DND-41 (cell line): Measurements from ENCODE around the gene CABLES2.
"Not testable (repeated sequence)": the region's sequence is repeated elsewhere in the genome, so short reads cannot be mapped to it uniquely, and the experiment has no call there.

Experiments used
- EZH2 ChIP-seq: IDR thresholded peaks from 3 replicates; pipeline ENCODE4 v1.6.1; 2012; ENCODE audit warnings: borderline replicate concordance, low read depth, mild to moderate bottlenecking, moderate library complexity, low read length, inconsistent platforms; ENCODE audit not compliant: severe bottlenecking
- TF ChIP-seq, protein P1 (sequence below): IDR thresholded peaks from 2 replicates; pipeline ENCODE4 v1.5.1; 2012; ENCODE audit warnings: borderline replicate concordance, low read length, moderate library complexity, mild to moderate bottlenecking; ENCODE audit not compliant: poor library complexity, severe bottlenecking; ENCODE audit errors: extremely low read depth

DNA sequence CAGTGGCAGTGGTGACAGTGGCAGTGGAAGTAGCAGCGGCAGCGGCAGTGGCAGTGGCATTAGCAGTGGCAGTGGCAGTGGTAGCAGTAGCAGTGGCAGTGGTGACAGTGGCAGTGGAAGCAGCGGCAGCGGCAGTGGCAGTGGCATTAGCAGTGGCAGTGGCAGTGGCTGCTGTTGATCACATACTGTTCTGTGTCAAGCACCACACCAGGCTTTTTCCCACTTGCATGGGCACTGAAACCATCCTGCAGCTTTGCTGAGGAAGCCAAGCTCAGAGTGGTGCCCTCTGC lies 18.9 kb upstream of the CABLES2 start:
- TF ChIP-seq, protein P1, sequence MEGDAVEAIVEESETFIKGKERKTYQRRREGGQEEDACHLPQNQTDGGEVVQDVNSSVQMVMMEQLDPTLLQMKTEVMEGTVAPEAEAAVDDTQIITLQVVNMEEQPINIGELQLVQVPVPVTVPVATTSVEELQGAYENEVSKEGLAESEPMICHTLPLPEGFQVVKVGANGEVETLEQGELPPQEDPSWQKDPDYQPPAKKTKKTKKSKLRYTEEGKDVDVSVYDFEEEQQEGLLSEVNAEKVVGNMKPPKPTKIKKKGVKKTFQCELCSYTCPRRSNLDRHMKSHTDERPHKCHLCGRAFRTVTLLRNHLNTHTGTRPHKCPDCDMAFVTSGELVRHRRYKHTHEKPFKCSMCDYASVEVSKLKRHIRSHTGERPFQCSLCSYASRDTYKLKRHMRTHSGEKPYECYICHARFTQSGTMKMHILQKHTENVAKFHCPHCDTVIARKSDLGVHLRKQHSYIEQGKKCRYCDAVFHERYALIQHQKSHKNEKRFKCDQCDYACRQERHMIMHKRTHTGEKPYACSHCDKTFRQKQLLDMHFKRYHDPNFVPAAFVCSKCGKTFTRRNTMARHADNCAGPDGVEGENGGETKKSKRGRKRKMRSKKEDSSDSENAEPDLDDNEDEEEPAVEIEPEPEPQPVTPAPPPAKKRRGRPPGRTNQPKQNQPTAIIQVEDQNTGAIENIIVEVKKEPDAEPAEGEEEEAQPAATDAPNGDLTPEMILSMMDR = not testable (repeated sequence)
- not testable (repeated sequence) for TF ChIP-seq EZH2
